Vagina (tissue), 2 donors: ENCODE data around the gene SERPINE1. TPM values are rescaled to one million over a fixed set of nuclear protein-coding genes. Genes with fewer than 3 reads are reported as not detected.

Experiments
- DNase-seq, 2 donors: peaks; one replicate each; pipeline ENCODE4 v3.0.0-alpha.2; 2017; ENCODE audit errors: extremely low spot score in 2 of 2
- H3K27ac ChIP-seq: fragments of 200-600 bp; sonication (generic); one replicate; pipeline ENCODE4 v1.5.1; 2019
- H3K27me3 ChIP-seq: fragments of 200-600 bp; sonication (generic); one replicate; pipeline ENCODE4 v1.5.1; 2019
- H3K36me3 ChIP-seq, 2 donors: fragments of 200-600 bp; sonication (generic); one replicate each; pipeline ENCODE4 v1.5.1; 2017 to 2019
- H3K4me1 ChIP-seq: fragments of 200-600 bp; sonication (generic); one replicate; pipeline ENCODE4 v1.5.1; 2019
- H3K4me3 ChIP-seq, 2 donors: fragments of 200-600 bp; sonication (generic); 1 replicate in 1 of 2; 2 replicates in 1 of 2; pipeline ENCODE4 v1.5.1; 2016 to 2019
- H3K9me3 ChIP-seq: fragments of 200-600 bp; sonication (generic); one replicate; pipeline ENCODE4 v1.5.1; 2019
- CTCF ChIP-seq, 3 experiments: fragments of 450-650 bp in 2 of 3; fragments of 200-600 bp in 1 of 3; sonication (generic) in 1 of 3; IDR thresholded peaks; one replicate each; pipeline ENCODE4 v1.5.1; 2017 to 2019; ENCODE audit warnings: antibody characterized with exemption in 3 of 3, mild to moderate bottlenecking in 2 of 3, moderate library complexity in 2 of 3
- POLR2A ChIP-seq, 2 donors: fragments of 450-650 bp; IDR thresholded peaks; one replicate each; pipeline ENCODE4 v1.6.1; 2017; ENCODE audit warnings: antibody characterized with exemption in 2 of 2, mild to moderate bottlenecking in 2 of 2, moderate library complexity in 2 of 2
- POLR2AphosphoS5 ChIP-seq, 2 donors: sonication (generic); formaldehyde crosslinking; IDR thresholded peaks; one replicate each; pipeline ENCODE4 v1.9.0; 2017; ENCODE audit warnings: antibody characterized with exemption in 2 of 2, mild to moderate bottlenecking in 2 of 2, low read depth in 1 of 2; ENCODE audit not compliant: insufficient read depth in 1 of 2
- intact Hi-C: fragments of 100-400 bp; cut with DNase I; formaldehyde crosslinking; loops from one replicate; pipeline ENCODE4 v1.15.1; 2023
- total RNA-seq: library from RNA; depleted of rRNA; stranded (reverse); fragments of >200 nt; gene quantifications from one replicate; pipeline ENCODE4 v1.2.3, GENCODE V29; 2016

Gene SERPINE1
- total RNA-seq, 1 donor from 2014 or later = 14.7 TPM

DNA sequence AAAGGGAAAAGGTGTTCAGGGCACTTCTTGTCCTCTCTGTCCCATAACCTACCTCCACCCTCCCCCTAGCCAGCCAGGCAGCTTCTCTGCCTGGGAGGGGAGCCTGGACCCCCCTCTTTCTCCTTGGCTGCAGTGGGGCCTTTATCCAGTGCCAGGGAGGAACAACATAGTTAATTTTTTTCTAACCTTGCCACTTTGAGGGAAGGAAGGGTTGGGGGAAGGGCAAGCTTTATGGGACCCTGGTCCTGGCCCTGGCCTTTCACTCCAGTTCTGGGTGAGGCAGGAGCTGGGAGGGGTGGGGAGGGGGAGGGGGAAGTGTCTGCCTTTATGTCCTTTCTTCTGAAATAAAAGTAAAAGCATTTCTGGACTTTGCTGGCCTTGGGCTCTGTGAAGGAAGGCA is 34.0 kb downstream of the SERPINE1 start:
- no peak for TF ChIP-seq POLR2A (IDR thresholded peaks at IDR 0.05)
- no peak for TF ChIP-seq POLR2AphosphoS5 (IDR thresholded peaks at IDR 0.05; ENCODE audit: insufficient read depth in 1 of 2, low read depth in 1 of 2)
- no peak for TF ChIP-seq CTCF (IDR thresholded peaks at IDR 0.05)
- H3K9me3 ChIP-seq = no peaks in the 10 kb centered on the region
- H3K27me3 ChIP-seq = peaks cover 3% of the 10 kb centered on the region
- peaks cover 0 to 29% of the 10 kb centered on the region in 2 donors for H3K36me3 ChIP-seq
- peaks cover 39% of the 10 kb centered on the region for H3K4me1 ChIP-seq
- no peak overlapping the region for H3K4me3 ChIP-seq
- intact Hi-C loops = no loop called here
- H3K27ac ChIP-seq = no peak overlapping the region
- no peak for DNase-seq

GRCh38 chr7:101161692-101162471 is 35.0 kb downstream of the SERPINE1 start:
- Histone ChIP-seq H3K27me3 (peaks cover 3% of the 10 kb centered on the region), H3K4me3 (no peak overlapping the region), H3K9me3 (no peaks in the 10 kb centered on the region), H3K27ac (no peak overlapping the region), H3K4me1 (peaks cover 40% of the 10 kb centered on the region), H3K36me3 (peaks cover 0 to 29% of the 10 kb centered on the region in 2 donors)
- no peak for TF ChIP-seq POLR2A (IDR thresholded peaks at IDR 0.05)
- TF ChIP-seq CTCF (IDR thresholded peaks at IDR 0.05) = no peak
- TF ChIP-seq POLR2AphosphoS5 (IDR thresholded peaks at IDR 0.05; ENCODE audit: insufficient read depth in 1 of 2, low read depth in 1 of 2) = no peak
- no peak for DNase-seq
- intact Hi-C loops = no loop called here

DNA sequence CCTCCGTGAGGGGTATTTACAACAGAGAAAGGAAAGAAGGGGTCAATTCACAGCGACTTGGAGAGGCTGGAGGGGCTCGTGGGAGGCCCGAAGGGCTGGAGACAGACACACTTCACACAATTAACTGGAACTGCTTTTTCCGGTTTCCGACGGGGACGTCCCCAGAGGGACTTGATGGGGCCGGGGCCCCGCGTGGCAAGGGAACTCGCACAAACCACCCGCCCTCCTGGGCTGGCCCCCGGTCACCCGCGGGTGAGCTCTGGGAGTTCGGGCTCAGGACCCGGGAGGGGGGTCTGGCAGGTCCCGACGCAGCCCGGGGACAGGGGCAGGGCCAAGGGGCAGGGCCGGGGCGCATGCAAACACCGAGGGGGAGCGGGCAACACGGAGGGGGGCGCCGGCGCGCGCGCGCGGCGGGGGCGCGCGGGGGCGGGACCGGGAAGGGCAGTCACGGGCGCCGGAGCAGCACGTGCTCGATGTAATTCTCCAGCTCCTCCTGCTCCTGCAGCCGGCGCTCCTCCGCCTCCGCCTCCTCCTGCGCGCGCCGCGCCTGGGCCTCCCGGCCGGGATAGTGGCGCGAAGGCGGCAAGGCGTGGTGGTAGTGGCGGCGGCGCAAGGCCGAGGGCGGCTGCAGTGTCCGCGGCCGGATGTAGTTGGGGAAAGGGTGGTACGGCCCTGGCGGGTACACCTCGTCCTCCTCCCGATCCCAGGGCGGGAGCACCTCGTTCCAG is 35.8 kb downstream of the SERPINE1 start:
- TF ChIP-seq POLR2A (IDR thresholded peaks at IDR 0.05) = no peak
- no peak for TF ChIP-seq POLR2AphosphoS5 (IDR thresholded peaks at IDR 0.05; ENCODE audit: insufficient read depth in 1 of 2, low read depth in 1 of 2)
- TF ChIP-seq CTCF (IDR thresholded peaks at IDR 0.05) = no peak
- H3K36me3 ChIP-seq = peaks cover 0 to 29% of the 10 kb centered on the region in 2 donors
- peak overlapping the region; percentile 25 to 47 for H3K4me3 ChIP-seq
- no peak for DNase-seq
- H3K27ac ChIP-seq = no peak overlapping the region
- peaks cover 40% of the 10 kb centered on the region for H3K4me1 ChIP-seq
- intact Hi-C loops = no loop called here
- H3K27me3 ChIP-seq = peaks cover 3% of the 10 kb centered on the region
- H3K9me3 ChIP-seq = no peaks in the 10 kb centered on the region

GRCh38 chr7:101163279-101164070 is 36.6 kb downstream of the SERPINE1 start:
- H3K4me1 ChIP-seq = peaks cover 40% of the 10 kb centered on the region
- no peaks in the 10 kb centered on the region for H3K9me3 ChIP-seq
- intact Hi-C loops = no loop called here
- DNase-seq = no peak
- peaks cover 3% of the 10 kb centered on the region for H3K27me3 ChIP-seq
- TF ChIP-seq CTCF (IDR thresholded peaks at IDR 0.05) (no peak), POLR2A (IDR thresholded peaks at IDR 0.05) (no peak), POLR2AphosphoS5 (IDR thresholded peaks at IDR 0.05; ENCODE audit: insufficient read depth in 1 of 2, low read depth in 1 of 2) (no peak)
- peaks cover 0 to 22% of the 10 kb centered on the region in 2 donors for H3K36me3 ChIP-seq
- H3K27ac ChIP-seq = no peak overlapping the region
- peak overlapping the region; percentile 25 to 47 for H3K4me3 ChIP-seq
